HG02852 (cell line): ENCODE measurements around the gene NCAPG.

ENCODE experiments used
- ATAC-seq: cut with Tn5 transposase; IDR thresholded peaks from one replicate; pipeline ENCODE4 v1.9.1; 2021; ENCODE audit warnings: mild to moderate bottlenecking, moderate library complexity; ENCODE audit not compliant: unreplicated experiment

Gene NCAPG

GRCh38 chr4:17810260-17811077 lies at the start of gene NCAPG, which contains the start of gene DCAF16:
Gene NCAPG (plus strand): TSS chr4:17810979. CDS start chr4:17811078, 99 bp downstream.
Gene DCAF16 (minus strand): TSS chr4:17810757. CDS start chr4:17804141, 6,616 bp downstream.
- peak; percentile 84 for ATAC-seq

- ATAC-seq: no peak
Measured at GRCh38 chr4:17761062-17761461, 49.7 kb upstream of the NCAPG start.

- no peak for ATAC-seq
Measured at GRCh38 chr4:17762726-17763125, 48.1 kb upstream of the NCAPG start.

GRCh38 chr4:17763416-17763815 lies 47.4 kb upstream of the NCAPG start:
- no peak for ATAC-seq

- ATAC-seq: no peak
Measured at GRCh38 chr4:17763931-17764330, 46.8 kb upstream of the NCAPG start.

- ATAC-seq: no peak
Measured at GRCh38 chr4:17765514-17766286, 45.1 kb upstream of the NCAPG start.

GRCh38 chr4:17766826-17767458 lies 43.8 kb upstream of the NCAPG start:
- no peak for ATAC-seq

GRCh38 chr4:17769406-17770174 lies 41.2 kb upstream of the NCAPG start:
- ATAC-seq: no peak

- ATAC-seq: no peak
Measured at GRCh38 chr4:17770845-17771244, 39.9 kb upstream of the NCAPG start.

- no peak for ATAC-seq
Measured at GRCh38 chr4:17771284-17771908, 39.4 kb upstream of the NCAPG start.

GRCh38 chr4:17773135-17773698 lies 37.6 kb upstream of the NCAPG start:
- ATAC-seq: no peak

- no peak for ATAC-seq
Measured at GRCh38 chr4:17778431-17778830, 32.3 kb upstream of the NCAPG start.

- ATAC-seq: no peak
Measured at GRCh38 chr4:17780501-17781299, 30.1 kb upstream of the NCAPG start.

- no peak for ATAC-seq
Measured at GRCh38 chr4:17781300-17782287, 29.2 kb upstream of the NCAPG start, which contains the start of gene FAM184B. Gene FAM184B (minus strand): TSS chr4:17781621. CDS start chr4:17781299, 322 bp downstream.

GRCh38 chr4:17785858-17786257 lies 24.9 kb upstream of the NCAPG start:
- no peak for ATAC-seq

GRCh38 chr4:17786567-17786966 lies 24.2 kb upstream of the NCAPG start:
- no peak for ATAC-seq

GRCh38 chr4:17787315-17787714 lies 23.5 kb upstream of the NCAPG start:
- ATAC-seq: no peak

GRCh38 chr4:17788956-17789355 lies 21.8 kb upstream of the NCAPG start:
- no peak for ATAC-seq
